Tibial nerve (tissue), 4 donors: ENCODE results near the gene SIRPA. TPM values are rescaled to one million over a fixed set of nuclear protein-coding genes. Genes with fewer than 3 reads are reported as not detected.
"Not testable (repeated sequence)": the region's sequence is repeated elsewhere in the genome, so short reads cannot be mapped to it uniquely, and the experiment has no call there.

Experiments
- DNase-seq, 2 donors: peaks; one replicate each; pipeline ENCODE4 v3.0.0-alpha.2; 2019; ENCODE audit warnings: low spot score in 2 of 2
- H3K27ac ChIP-seq, 4 donors: fragments of 200-600 bp; sonication (generic) in 3 of 4; one replicate each; pipeline ENCODE4 v1.5.1; 2017 to 2019; ENCODE audit warnings: mild to moderate bottlenecking in 1 of 4
- H3K27me3 ChIP-seq, 2 donors: fragments of 200-600 bp; sonication (generic) in 1 of 2; one replicate each; pipeline versions ENCODE4 v1.5.1 to v1.6.0; 2017 to 2019
- H3K36me3 ChIP-seq, 3 donors: fragments of 200-600 bp; sonication (generic); one replicate each; pipeline ENCODE4 v1.5.1; 2018 to 2019
- H3K4me1 ChIP-seq, 4 donors: fragments of 200-600 bp; sonication (generic) in 3 of 4; one replicate each; pipeline ENCODE4 v1.5.1; 2017 to 2019
- H3K4me3 ChIP-seq, 4 donors: fragments of 200-600 bp; sonication (generic) in 3 of 4; one replicate each; pipeline ENCODE4 v1.5.1; 2017 to 2019; ENCODE audit warnings: mild to moderate bottlenecking in 1 of 4, moderate library complexity in 1 of 4
- H3K9me3 ChIP-seq, 4 donors: fragments of 200-600 bp; sonication (generic) in 3 of 4; one replicate each; pipeline ENCODE4 v1.5.1; 2017 to 2019
- CTCF ChIP-seq, 5 experiments: fragments of 200-600 bp in 3 of 5; fragments of 450-650 bp in 2 of 5; sonication (generic) in 3 of 5; IDR thresholded peaks; one replicate each; pipeline ENCODE4 v1.5.1; 2016 to 2019; ENCODE audit warnings: antibody characterized with exemption in 5 of 5, mild to moderate bottlenecking in 3 of 5, moderate library complexity in 2 of 5
- EP300 ChIP-seq, 2 donors: sonication (generic); formaldehyde crosslinking; IDR thresholded peaks; one replicate each; pipeline ENCODE4 v1.6.1; 2017; ENCODE audit warnings: antibody characterized with exemption in 2 of 2, mild to moderate bottlenecking in 1 of 2
- POLR2A ChIP-seq, 2 donors: fragments of 450-650 bp; IDR thresholded peaks; one replicate each; pipeline ENCODE4 v1.6.1; 2017; ENCODE audit warnings: antibody characterized with exemption in 2 of 2, mild to moderate bottlenecking in 2 of 2, moderate library complexity in 2 of 2
- WGBS, 2 donors: methylation state at CpG; one replicate each; pipeline ENCODE4 v1.1.5; 2018; 5-methylcytosine and 5-hydroxymethylcytosine counted together
- total RNA-seq, 4 donors: library from RNA; depleted of rRNA; stranded (reverse); fragments of >200 nt; gene quantifications; one replicate each; pipeline ENCODE4 v1.1.0, GENCODE V29; 2016

SIRPA gene
- total RNA-seq, 4 donors from 2014 or later: 31.7 to 53.0 (median 41.1) TPM

- Histone ChIP-seq H3K27me3 (no peaks in the 10 kb centered on the region), H3K36me3 (peaks cover 0 to 39% (median 0%) of the 10 kb centered on the region in 3 donors), H3K4me1 (peaks cover 0 to 25% (median 0%) of the 10 kb centered on the region in 4 donors), H3K9me3 (no peaks in the 10 kb centered on the region), H3K27ac (no peak overlapping the region), H3K4me3 (no peak overlapping the region)
- 84 to 90% methylated on average over 9 of the region's 9 CpGs for WGBS, 2 donors
- TF ChIP-seq POLR2A (IDR thresholded peaks at IDR 0.05): no peak
- TF ChIP-seq EP300 (IDR thresholded peaks at IDR 0.05): no peak
- no peak for TF ChIP-seq CTCF (IDR thresholded peaks at IDR 0.05)
- DNase-seq: no peak
These were observed 13.0 kb downstream of the SIRPA start for GRCh38 chr20:1908191-1908590.

- Histone ChIP-seq H3K27ac (no peak overlapping the region), H3K4me1 (peaks cover 0 to 25% (median 0%) of the 10 kb centered on the region in 4 donors), H3K9me3 (no peaks in the 10 kb centered on the region), H3K4me3 (no peak overlapping the region), H3K27me3 (no peaks in the 10 kb centered on the region), H3K36me3 (peaks cover 0 to 39% (median 0%) of the 10 kb centered on the region in 3 donors)
- DNase-seq: no peak
- TF ChIP-seq POLR2A (IDR thresholded peaks at IDR 0.05): no peak
- TF ChIP-seq CTCF (IDR thresholded peaks at IDR 0.05): no peak
- TF ChIP-seq EP300 (IDR thresholded peaks at IDR 0.05): no peak
- 75 to 94% methylated on average over 4 of the region's 4 CpGs for WGBS, 2 donors
These were observed 13.9 kb downstream of the SIRPA start for GRCh38 chr20:1909097-1909496.

GRCh38 chr20:1911536-1911935 is 16.3 kb downstream of the SIRPA start:
- no peak for DNase-seq
- Histone ChIP-seq H3K36me3 (peaks cover 0 to 48% (median 0%) of the 10 kb centered on the region in 3 donors), H3K27ac (no peak overlapping the region), H3K9me3 (no peaks in the 10 kb centered on the region), H3K4me1 (peaks cover 0 to 14% (median 0%) of the 10 kb centered on the region in 4 donors), H3K4me3 (no peak overlapping the region), H3K27me3 (no peaks in the 10 kb centered on the region)
- TF ChIP-seq POLR2A (IDR thresholded peaks at IDR 0.05) (no peak), EP300 (IDR thresholded peaks at IDR 0.05) (no peak), CTCF (IDR thresholded peaks at IDR 0.05) (no peak)
- 77 to 85% methylated on average over 10 of the region's 10 CpGs for WGBS, 2 donors

GRCh38 chr20:1912053-1912452 is 16.8 kb downstream of the SIRPA start:
- no peaks in the 10 kb centered on the region for H3K27me3 ChIP-seq
- no peak overlapping the region for H3K27ac ChIP-seq
- H3K4me1 ChIP-seq: peaks cover 0 to 12% (median 0%) of the 10 kb centered on the region in 4 donors
- no peak for DNase-seq
- H3K4me3 ChIP-seq: no peak overlapping the region
- no peaks in the 10 kb centered on the region for H3K9me3 ChIP-seq
- WGBS, 2 donors: 76 to 77% methylated on average over 12 of the region's 12 CpGs
- peaks cover 0 to 53% (median 0%) of the 10 kb centered on the region in 3 donors for H3K36me3 ChIP-seq
- TF ChIP-seq POLR2A (IDR thresholded peaks at IDR 0.05) (no peak), EP300 (IDR thresholded peaks at IDR 0.05) (no peak), CTCF (IDR thresholded peaks at IDR 0.05) (no peak)

- Histone ChIP-seq H3K4me1 (peaks cover 0 to 10% (median 0%) of the 10 kb centered on the region in 4 donors), H3K4me3 (no peak overlapping the region), H3K27ac (no peak overlapping the region), H3K27me3 (no peaks in the 10 kb centered on the region), H3K36me3 (peaks cover 0 to 59% (median 0%) of the 10 kb centered on the region in 3 donors), H3K9me3 (no peaks in the 10 kb centered on the region)
- DNase-seq: no peak
- no peak for TF ChIP-seq EP300 (IDR thresholded peaks at IDR 0.05)
- TF ChIP-seq CTCF (IDR thresholded peaks at IDR 0.05): no peak
- TF ChIP-seq POLR2A (IDR thresholded peaks at IDR 0.05): no peak
- 61 to 62% methylated on average over 8 of the region's 8 CpGs for WGBS, 2 donors
These were observed 17.4 kb downstream of the SIRPA start for GRCh38 chr20:1912646-1913045.

GRCh38 chr20:1915233-1915632 is 20.0 kb downstream of the SIRPA start:
- 73 to 82% methylated on average over 11 to 12 of the region's 12 CpGs for WGBS, 2 donors
- not testable (repeated sequence) for H3K9me3 ChIP-seq, DNase-seq, H3K4me3 ChIP-seq, H3K27me3 ChIP-seq, H3K4me1 ChIP-seq, H3K27ac ChIP-seq
- H3K36me3 ChIP-seq: peaks cover 0 to 68% (median 0%) of the 10 kb centered on the region in 3 donors
